Tibial nerve (tissue), 4 donors: ENCODE results near the gene SH3GLB2. TPM values are rescaled to one million over a fixed set of nuclear protein-coding genes. Genes with fewer than 3 reads are reported as not detected.
A peak's percentile ranks its signal among the peaks of the same experiment; 100 is the strongest.

Experiments used
- DNase-seq, 2 donors: peaks; one replicate each; pipeline ENCODE4 v3.0.0-alpha.2; 2019; ENCODE audit warnings: low spot score in 2 of 2
- H3K27ac ChIP-seq, 4 donors: fragments of 200-600 bp; sonication (generic) in 3 of 4; one replicate each; pipeline ENCODE4 v1.5.1; 2017 to 2019; ENCODE audit warnings: mild to moderate bottlenecking in 1 of 4
- H3K27me3 ChIP-seq, 2 donors: fragments of 200-600 bp; sonication (generic) in 1 of 2; one replicate each; pipeline versions ENCODE4 v1.5.1 to v1.6.0; 2017 to 2019
- H3K36me3 ChIP-seq, 3 donors: fragments of 200-600 bp; sonication (generic); one replicate each; pipeline ENCODE4 v1.5.1; 2018 to 2019
- H3K4me1 ChIP-seq, 4 donors: fragments of 200-600 bp; sonication (generic) in 3 of 4; one replicate each; pipeline ENCODE4 v1.5.1; 2017 to 2019
- H3K4me3 ChIP-seq, 4 donors: fragments of 200-600 bp; sonication (generic) in 3 of 4; one replicate each; pipeline ENCODE4 v1.5.1; 2017 to 2019; ENCODE audit warnings: mild to moderate bottlenecking in 1 of 4, moderate library complexity in 1 of 4
- H3K9me3 ChIP-seq, 4 donors: fragments of 200-600 bp; sonication (generic) in 3 of 4; one replicate each; pipeline ENCODE4 v1.5.1; 2017 to 2019
- EP300 ChIP-seq, 2 donors: sonication (generic); formaldehyde crosslinking; IDR thresholded peaks; one replicate each; pipeline ENCODE4 v1.6.1; 2017; ENCODE audit warnings: antibody characterized with exemption in 2 of 2, mild to moderate bottlenecking in 1 of 2
- POLR2A ChIP-seq, 2 donors: fragments of 450-650 bp; IDR thresholded peaks; one replicate each; pipeline ENCODE4 v1.6.1; 2017; ENCODE audit warnings: antibody characterized with exemption in 2 of 2, mild to moderate bottlenecking in 2 of 2, moderate library complexity in 2 of 2
- WGBS, 2 donors: methylation state at CpG; one replicate each; pipeline ENCODE4 v1.1.5; 2018; 5-methylcytosine and 5-hydroxymethylcytosine counted together
- total RNA-seq, 4 donors: library from RNA; depleted of rRNA; stranded (reverse); fragments of >200 nt; gene quantifications; one replicate each; pipeline ENCODE4 v1.1.0, GENCODE V29; 2016
- TF ChIP-seq, protein P1 (sequence below), 5 experiments: fragments of 200-600 bp in 3 of 5; fragments of 450-650 bp in 2 of 5; sonication (generic) in 3 of 5; IDR thresholded peaks; one replicate each; pipeline ENCODE4 v1.5.1; 2016 to 2019; ENCODE audit warnings: antibody characterized with exemption in 5 of 5, mild to moderate bottlenecking in 3 of 5, moderate library complexity in 2 of 5

The SH3GLB2 gene
- total RNA-seq, 4 donors from 2014 or later, result 117 to 175 (median 129) TPM

DNA sequence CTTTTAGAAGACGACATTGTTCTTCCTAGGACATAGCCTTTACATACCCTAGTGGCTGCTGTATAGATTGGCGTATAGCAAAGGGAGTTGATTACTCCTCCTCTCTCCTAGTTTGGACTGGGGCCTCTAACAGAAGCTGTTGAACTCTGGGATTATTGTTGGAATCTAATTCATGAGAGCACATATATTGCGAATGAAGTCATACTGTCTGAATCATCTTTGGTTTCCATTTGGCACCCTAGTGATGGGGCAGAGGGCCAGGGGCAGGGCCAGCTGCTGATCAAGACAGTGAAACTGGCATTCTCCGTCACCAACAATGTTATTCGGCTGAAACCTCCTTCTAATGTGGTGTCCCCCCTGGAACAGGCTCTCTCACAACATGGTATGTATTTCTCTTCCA lies 40.3 kb downstream of the SH3GLB2 start:
- DNase-seq, result no peak
- H3K4me1 ChIP-seq, result peaks cover 0 to 5% (median 0%) of the 10 kb centered on the region in 4 donors
- H3K27me3 ChIP-seq, result no peaks in the 10 kb centered on the region
- 47 to 58% methylated on average over 5 of the region's 5 CpGs for WGBS, 2 donors
- H3K36me3 ChIP-seq, result peaks cover 2 to 94% (median 20%) of the 10 kb centered on the region in 3 donors
- H3K27ac ChIP-seq, result peak overlapping the region in 3 of 4 donors; percentile 63 to 80 (median 72)
- peak overlapping the region in 1 of 4 donors; percentile 4 for H3K4me3 ChIP-seq
- TF ChIP-seq POLR2A (IDR thresholded peaks at IDR 0.05), result no peak
- peak in 1 of 2 donors; percentile 51 for TF ChIP-seq EP300 (IDR thresholded peaks at IDR 0.05)
- TF ChIP-seq, protein P1, sequence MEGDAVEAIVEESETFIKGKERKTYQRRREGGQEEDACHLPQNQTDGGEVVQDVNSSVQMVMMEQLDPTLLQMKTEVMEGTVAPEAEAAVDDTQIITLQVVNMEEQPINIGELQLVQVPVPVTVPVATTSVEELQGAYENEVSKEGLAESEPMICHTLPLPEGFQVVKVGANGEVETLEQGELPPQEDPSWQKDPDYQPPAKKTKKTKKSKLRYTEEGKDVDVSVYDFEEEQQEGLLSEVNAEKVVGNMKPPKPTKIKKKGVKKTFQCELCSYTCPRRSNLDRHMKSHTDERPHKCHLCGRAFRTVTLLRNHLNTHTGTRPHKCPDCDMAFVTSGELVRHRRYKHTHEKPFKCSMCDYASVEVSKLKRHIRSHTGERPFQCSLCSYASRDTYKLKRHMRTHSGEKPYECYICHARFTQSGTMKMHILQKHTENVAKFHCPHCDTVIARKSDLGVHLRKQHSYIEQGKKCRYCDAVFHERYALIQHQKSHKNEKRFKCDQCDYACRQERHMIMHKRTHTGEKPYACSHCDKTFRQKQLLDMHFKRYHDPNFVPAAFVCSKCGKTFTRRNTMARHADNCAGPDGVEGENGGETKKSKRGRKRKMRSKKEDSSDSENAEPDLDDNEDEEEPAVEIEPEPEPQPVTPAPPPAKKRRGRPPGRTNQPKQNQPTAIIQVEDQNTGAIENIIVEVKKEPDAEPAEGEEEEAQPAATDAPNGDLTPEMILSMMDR (IDR thresholded peaks at IDR 0.05), result no peak
- H3K9me3 ChIP-seq, result no peaks in the 10 kb centered on the region

DNA sequence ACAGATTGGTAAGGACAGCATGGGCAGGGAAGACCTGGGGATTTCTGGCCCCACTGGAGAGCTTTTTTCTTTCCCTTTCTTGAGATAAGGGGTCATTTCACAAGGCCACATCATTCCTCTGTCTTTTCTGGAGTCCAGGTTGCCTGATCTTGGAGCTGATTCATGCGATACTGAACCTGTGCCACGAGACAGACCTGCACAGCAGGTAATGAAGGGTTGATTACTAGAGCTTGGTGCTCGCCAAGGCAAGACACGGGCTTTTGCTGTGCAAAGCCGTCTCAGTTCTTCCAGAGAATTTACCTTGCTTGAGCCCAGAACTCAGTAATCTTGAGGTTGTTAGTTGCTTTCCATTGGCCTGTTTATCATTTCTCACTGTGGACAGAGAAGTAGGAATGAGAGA lies 41.5 kb downstream of the SH3GLB2 start:
- H3K36me3 ChIP-seq, result peaks cover 2 to 95% (median 23%) of the 10 kb centered on the region in 3 donors
- H3K4me1 ChIP-seq, result peaks cover 0 to 5% (median 0%) of the 10 kb centered on the region in 4 donors
- TF ChIP-seq EP300 (IDR thresholded peaks at IDR 0.05) (no peak), POLR2A (IDR thresholded peaks at IDR 0.05) (no peak)
- TF ChIP-seq, protein P1 (IDR thresholded peaks at IDR 0.05), result no peak
- H3K27ac ChIP-seq, result peak overlapping the region in 2 of 4 donors; percentile 63 to 72
- no peaks in the 10 kb centered on the region for H3K27me3 ChIP-seq
- no peak overlapping the region for H3K4me3 ChIP-seq
- no peak for DNase-seq
- 91 to 94% methylated on average over 5 of the region's 5 CpGs for WGBS, 2 donors
- no peaks in the 10 kb centered on the region for H3K9me3 ChIP-seq

DNA sequence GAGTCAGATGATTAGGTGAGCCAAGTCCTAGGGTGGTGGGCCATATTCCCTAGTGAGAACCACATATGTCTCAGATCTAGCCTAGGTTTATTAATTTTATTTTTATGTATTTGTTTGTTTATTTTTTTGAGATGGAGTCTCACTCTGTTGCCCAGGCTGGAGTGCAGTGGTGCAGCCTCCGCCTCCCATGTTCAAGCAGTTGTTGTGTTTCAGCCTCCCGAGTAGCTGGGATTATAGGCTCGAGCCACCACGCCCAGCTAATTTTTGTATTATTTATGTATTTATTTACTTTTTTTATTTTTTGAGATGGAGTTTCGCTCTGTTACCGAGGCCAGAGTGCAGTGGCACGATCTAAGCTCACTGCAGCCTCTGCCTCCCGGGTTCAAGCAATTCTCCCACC lies 44.6 kb downstream of the SH3GLB2 start:
- Histone ChIP-seq H3K9me3 (no peaks in the 10 kb centered on the region), H3K4me1 (peaks cover 0 to 5% (median 0%) of the 10 kb centered on the region in 4 donors), H3K27ac (no peak overlapping the region), H3K36me3 (peaks cover 2 to 97% (median 35%) of the 10 kb centered on the region in 3 donors), H3K4me3 (no peak overlapping the region), H3K27me3 (no peaks in the 10 kb centered on the region)
- no peak for DNase-seq
- TF ChIP-seq EP300 (IDR thresholded peaks at IDR 0.05) (no peak), POLR2A (IDR thresholded peaks at IDR 0.05) (no peak)
- TF ChIP-seq, protein P1 (IDR thresholded peaks at IDR 0.05), result no peak
- 94 to 96% methylated on average over 8 of the region's 8 CpGs for WGBS, 2 donors

DNA sequence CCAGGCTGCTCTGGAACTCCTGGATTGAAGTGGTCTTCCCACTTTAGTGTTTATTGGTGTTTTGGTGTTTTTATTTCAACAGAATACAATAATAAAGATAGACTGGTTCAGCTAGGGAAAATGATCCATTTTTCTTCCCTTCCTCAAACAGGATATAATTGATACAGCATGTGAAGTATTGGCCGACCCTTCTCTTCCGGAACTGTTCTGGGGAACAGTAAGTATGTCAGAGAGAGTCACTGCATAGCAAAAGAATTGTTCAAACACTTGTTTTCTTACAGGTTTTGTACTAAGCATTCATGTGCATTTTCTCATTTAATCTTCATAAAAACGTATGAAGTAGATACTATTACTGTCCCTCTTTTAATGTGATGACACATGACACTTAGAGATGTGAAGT lies 49.0 kb downstream of the SH3GLB2 start:
- Histone ChIP-seq H3K27me3 (no peaks in the 10 kb centered on the region), H3K36me3 (peaks cover 0 to 97% (median 19%) of the 10 kb centered on the region in 3 donors), H3K27ac (no peak overlapping the region), H3K9me3 (no peaks in the 10 kb centered on the region), H3K4me3 (no peak overlapping the region), H3K4me1 (no peaks in the 10 kb centered on the region)
- no peak for TF ChIP-seq EP300 (IDR thresholded peaks at IDR 0.05)
- TF ChIP-seq, protein P1 (IDR thresholded peaks at IDR 0.05), result no peak
- no peak for TF ChIP-seq POLR2A (IDR thresholded peaks at IDR 0.05)
- WGBS, 2 donors, result 85 to 94% methylated on average over 3 of the region's 3 CpGs
- DNase-seq, result no peak

DNA sequence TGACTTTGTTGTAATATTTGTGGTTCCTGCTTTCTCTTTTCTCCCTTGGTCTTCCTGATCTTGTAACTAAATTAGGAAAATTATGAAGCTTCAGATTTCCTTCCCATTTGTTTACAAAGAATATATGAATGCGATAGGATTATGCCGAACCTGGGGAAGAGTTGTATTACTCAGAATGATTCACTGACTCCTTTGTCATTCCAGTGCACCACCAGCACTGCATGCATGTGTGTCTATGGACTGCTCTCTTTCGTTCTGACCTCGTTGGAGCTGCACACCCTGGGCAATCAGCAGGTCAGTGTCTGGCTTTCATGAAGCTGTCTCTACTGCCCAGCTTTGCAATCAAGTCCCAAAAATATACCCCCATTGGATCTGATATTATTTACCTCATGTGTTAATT lies 55.2 kb downstream of the SH3GLB2 start:
- WGBS, 2 donors, result 75 to 86% methylated on average over 4 of the region's 4 CpGs

More for the DNA sequence above, 55.2 kb downstream of the SH3GLB2 start:
- Histone ChIP-seq H3K4me3 (no peak overlapping the region), H3K27ac (no peak overlapping the region), H3K27me3 (no peaks in the 10 kb centered on the region), H3K4me1 (no peaks in the 10 kb centered on the region), H3K36me3 (peaks cover 0 to 97% (median 21%) of the 10 kb centered on the region in 3 donors), H3K9me3 (no peaks in the 10 kb centered on the region)
- TF ChIP-seq, protein P1 (IDR thresholded peaks at IDR 0.05), result no peak
- TF ChIP-seq POLR2A (IDR thresholded peaks at IDR 0.05) (no peak), EP300 (IDR thresholded peaks at IDR 0.05) (no peak)
- DNase-seq, result no peak
